ENCODE measurements around the gene PPIH. TPM values are rescaled to one million over a fixed set of nuclear protein-coding genes. Genes with fewer than 3 reads are reported as not detected.

PPIH gene
- total RNA-seq, 1 donor from 2014 or later: 22.6 TPM

DNA sequence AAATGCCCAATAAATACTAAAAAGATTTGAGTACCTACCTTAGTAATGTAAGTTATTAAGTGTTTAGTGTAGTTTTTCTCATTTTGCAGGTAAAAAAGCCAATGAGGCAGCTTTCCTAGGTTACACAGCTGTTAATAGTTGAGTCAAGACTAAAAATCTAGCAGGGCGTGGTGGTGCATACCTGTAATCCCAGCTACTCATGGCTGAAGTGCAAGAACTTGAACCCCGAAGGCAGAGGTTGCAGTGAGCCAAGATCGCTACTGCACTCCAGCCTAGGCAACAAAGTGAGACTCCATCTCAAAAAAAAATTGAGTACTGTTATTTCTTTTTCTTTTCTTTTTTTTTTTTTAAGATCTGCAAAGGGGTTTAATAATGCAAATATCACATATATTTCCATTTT lies 31.7 kb downstream of the PPIH start:
- Mint-ChIP-seq H3K4me1 (ENCODE audit: low read depth, unreplicated experiment) (peaks cover 48% of the 10 kb centered on the region), H3K27me3 (ENCODE audit: unreplicated experiment) (no peaks in the 10 kb centered on the region), H3K36me3 (ENCODE audit: unreplicated experiment) (no peaks in the 10 kb centered on the region), H3K27ac (ENCODE audit: unreplicated experiment) (no peak overlapping the region), H3K9me3 (ENCODE audit: unreplicated experiment) (no peaks in the 10 kb centered on the region), H3K4me3 (ENCODE audit: unreplicated experiment) (no peak overlapping the region)
- TF ChIP-seq, protein P1, sequence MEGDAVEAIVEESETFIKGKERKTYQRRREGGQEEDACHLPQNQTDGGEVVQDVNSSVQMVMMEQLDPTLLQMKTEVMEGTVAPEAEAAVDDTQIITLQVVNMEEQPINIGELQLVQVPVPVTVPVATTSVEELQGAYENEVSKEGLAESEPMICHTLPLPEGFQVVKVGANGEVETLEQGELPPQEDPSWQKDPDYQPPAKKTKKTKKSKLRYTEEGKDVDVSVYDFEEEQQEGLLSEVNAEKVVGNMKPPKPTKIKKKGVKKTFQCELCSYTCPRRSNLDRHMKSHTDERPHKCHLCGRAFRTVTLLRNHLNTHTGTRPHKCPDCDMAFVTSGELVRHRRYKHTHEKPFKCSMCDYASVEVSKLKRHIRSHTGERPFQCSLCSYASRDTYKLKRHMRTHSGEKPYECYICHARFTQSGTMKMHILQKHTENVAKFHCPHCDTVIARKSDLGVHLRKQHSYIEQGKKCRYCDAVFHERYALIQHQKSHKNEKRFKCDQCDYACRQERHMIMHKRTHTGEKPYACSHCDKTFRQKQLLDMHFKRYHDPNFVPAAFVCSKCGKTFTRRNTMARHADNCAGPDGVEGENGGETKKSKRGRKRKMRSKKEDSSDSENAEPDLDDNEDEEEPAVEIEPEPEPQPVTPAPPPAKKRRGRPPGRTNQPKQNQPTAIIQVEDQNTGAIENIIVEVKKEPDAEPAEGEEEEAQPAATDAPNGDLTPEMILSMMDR (IDR thresholded peaks at IDR 0.05; ENCODE audit: partially characterized antibody, unreplicated experiment): no peak
- no peak for DNase-seq

DNA sequence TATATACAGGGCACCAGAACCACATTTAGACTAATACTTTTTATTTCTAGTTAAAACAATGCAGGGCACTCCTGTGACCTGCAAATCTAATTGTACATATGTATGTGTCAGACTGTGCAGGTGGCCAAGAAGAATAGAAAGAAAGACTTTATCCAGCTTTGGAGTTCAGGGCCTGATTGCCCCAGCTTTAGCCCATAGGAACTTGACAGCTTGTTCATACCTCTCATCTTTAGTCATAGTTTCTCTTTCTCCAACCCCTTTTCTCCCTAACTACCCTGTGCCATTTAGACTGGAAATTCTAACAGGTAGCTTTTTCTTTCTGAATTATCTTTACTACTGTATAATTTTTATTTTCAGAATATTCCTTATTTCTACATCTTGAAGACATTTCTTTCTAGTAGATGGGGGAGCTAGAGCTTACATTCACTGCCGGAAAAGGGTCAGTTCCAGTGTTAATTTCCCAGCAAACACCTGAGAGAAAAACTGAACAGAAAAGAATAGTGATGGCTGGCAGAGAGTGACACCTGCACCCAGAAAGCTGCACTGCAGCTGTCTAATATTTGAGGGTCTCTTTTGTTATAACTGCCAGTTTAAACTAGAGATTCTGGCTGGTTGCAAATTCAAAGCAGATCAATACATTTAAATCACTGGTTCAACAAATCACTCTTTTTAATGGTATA lies 32.4 kb downstream of the PPIH start:
- no peaks in the 10 kb centered on the region for H3K27me3 Mint-ChIP-seq (ENCODE audit: unreplicated experiment)

DNA sequence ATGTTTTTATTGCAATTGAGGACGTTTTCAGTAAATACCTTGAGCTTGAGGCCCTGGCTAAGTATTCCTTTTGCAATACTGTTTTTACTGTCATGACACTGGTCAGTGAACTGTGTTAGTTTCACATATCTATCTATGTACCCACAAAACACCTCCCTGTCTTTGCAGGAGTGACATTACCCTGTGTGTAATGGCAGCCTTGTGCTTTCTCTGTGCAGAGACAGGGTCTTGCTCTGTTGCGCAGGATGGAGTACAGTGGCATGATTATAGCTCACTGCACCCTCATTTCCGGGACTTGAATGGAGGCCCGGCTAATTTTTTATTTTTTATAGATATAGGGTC lies 32.9 kb downstream of the PPIH start:
- peaks cover 38% of the 10 kb centered on the region for H3K4me1 Mint-ChIP-seq (ENCODE audit: low read depth, unreplicated experiment)
- no peak for DNase-seq
- TF ChIP-seq, protein P1 (IDR thresholded peaks at IDR 0.05; ENCODE audit: partially characterized antibody, unreplicated experiment): no peak
- no peaks in the 10 kb centered on the region for H3K9me3 Mint-ChIP-seq (ENCODE audit: unreplicated experiment)
- peak overlapping the region; percentile 44 for H3K27ac Mint-ChIP-seq (ENCODE audit: unreplicated experiment)
- H3K4me3 Mint-ChIP-seq (ENCODE audit: unreplicated experiment): peak overlapping the region; percentile 55
- no peaks in the 10 kb centered on the region for H3K36me3 Mint-ChIP-seq (ENCODE audit: unreplicated experiment)
- no peaks in the 10 kb centered on the region for H3K27me3 Mint-ChIP-seq (ENCODE audit: unreplicated experiment)

More for the DNA sequence above, 32.4 kb downstream of the PPIH start:
- Mint-ChIP-seq H3K27ac (ENCODE audit: unreplicated experiment) (peak overlapping the region; percentile 44), H3K9me3 (ENCODE audit: unreplicated experiment) (no peaks in the 10 kb centered on the region), H3K4me3 (ENCODE audit: unreplicated experiment) (peak overlapping the region; percentile 55), H3K4me1 (ENCODE audit: low read depth, unreplicated experiment) (peaks cover 41% of the 10 kb centered on the region), H3K36me3 (ENCODE audit: unreplicated experiment) (no peaks in the 10 kb centered on the region)
- DNase-seq: no peak
- TF ChIP-seq, protein P1 (IDR thresholded peaks at IDR 0.05; ENCODE audit: partially characterized antibody, unreplicated experiment): no peak

DNA sequence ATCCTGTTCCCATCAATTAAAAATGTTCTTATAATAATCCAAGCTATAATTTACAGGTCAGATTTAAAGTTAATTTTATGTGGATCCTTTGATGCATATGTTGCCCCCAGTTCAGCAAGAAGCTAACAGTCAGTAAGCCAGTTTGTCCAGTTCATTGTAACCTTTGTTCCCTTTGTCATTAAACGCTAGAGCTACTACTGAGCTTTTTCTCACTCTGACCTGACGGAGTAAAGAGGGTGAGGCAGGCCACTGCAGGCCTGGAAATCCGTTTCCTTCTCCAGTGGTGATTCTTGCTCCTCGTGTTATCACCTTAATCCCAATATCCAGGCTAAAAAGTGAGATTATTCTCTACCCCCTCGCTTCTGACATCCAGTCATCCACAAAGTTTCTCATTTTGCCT lies 34.2 kb downstream of the PPIH start:
- peak overlapping the region; percentile 50 for H3K4me3 Mint-ChIP-seq (ENCODE audit: unreplicated experiment)
- H3K9me3 Mint-ChIP-seq (ENCODE audit: unreplicated experiment): peaks cover 2% of the 10 kb centered on the region
- TF ChIP-seq, protein P1 (IDR thresholded peaks at IDR 0.05; ENCODE audit: partially characterized antibody, unreplicated experiment): no peak
- no peaks in the 10 kb centered on the region for H3K27me3 Mint-ChIP-seq (ENCODE audit: unreplicated experiment)
- no peak for DNase-seq
- H3K4me1 Mint-ChIP-seq (ENCODE audit: low read depth, unreplicated experiment): peaks cover 34% of the 10 kb centered on the region
- peak overlapping the region; percentile 78 for H3K27ac Mint-ChIP-seq (ENCODE audit: unreplicated experiment)
- H3K36me3 Mint-ChIP-seq (ENCODE audit: unreplicated experiment): no peaks in the 10 kb centered on the region

DNA sequence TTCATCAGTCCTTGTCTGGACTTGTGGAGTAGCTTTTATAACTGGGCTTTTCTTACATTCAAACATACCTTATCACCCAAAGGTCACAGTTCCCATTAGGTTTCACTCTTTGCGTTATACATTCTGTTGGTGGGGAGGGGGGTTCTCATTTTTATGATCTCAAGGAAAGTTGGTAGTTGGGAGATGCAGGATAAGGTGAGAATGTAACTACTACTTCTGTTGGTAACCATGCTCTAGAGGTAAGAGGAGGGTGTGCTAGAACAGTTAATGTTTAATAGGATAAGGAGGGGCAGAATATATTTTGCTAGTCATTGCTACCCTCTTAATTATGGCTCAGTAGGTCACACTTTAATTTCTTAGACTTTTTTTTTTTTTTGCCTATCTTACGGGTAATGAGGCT lies 34.7 kb downstream of the PPIH start:
- no peak for DNase-seq
- Mint-ChIP-seq H3K36me3 (ENCODE audit: unreplicated experiment) (no peaks in the 10 kb centered on the region), H3K27me3 (ENCODE audit: unreplicated experiment) (no peaks in the 10 kb centered on the region), H3K4me3 (ENCODE audit: unreplicated experiment) (peak overlapping the region; percentile 50), H3K9me3 (ENCODE audit: unreplicated experiment) (peaks cover 2% of the 10 kb centered on the region), H3K4me1 (ENCODE audit: low read depth, unreplicated experiment) (peaks cover 30% of the 10 kb centered on the region), H3K27ac (ENCODE audit: unreplicated experiment) (peak overlapping the region; percentile 78)
- TF ChIP-seq, protein P1 (IDR thresholded peaks at IDR 0.05; ENCODE audit: partially characterized antibody, unreplicated experiment): no peak
